Uterus (tissue), 2 donors: ENCODE measurements around the gene P2RX7.

ENCODE experiments used
- POLR2A ChIP-seq, 2 donors: fragments of 450-650 bp; IDR thresholded peaks; one replicate each; pipeline ENCODE4 v1.6.1; 2016; ENCODE audit warnings: antibody characterized with exemption in 2 of 2, mild to moderate bottlenecking in 1 of 2, moderate library complexity in 1 of 2
- TF ChIP-seq, protein P1 (sequence below), 4 experiments: fragments of 200-600 bp in 2 of 4; fragments of 450-650 bp in 2 of 4; sonication (generic) in 2 of 4; IDR thresholded peaks; one replicate each; pipeline ENCODE4 v1.5.1; 2016 to 2019; ENCODE audit warnings: antibody characterized with exemption in 4 of 4, mild to moderate bottlenecking in 2 of 4, moderate library complexity in 1 of 4

DNA sequence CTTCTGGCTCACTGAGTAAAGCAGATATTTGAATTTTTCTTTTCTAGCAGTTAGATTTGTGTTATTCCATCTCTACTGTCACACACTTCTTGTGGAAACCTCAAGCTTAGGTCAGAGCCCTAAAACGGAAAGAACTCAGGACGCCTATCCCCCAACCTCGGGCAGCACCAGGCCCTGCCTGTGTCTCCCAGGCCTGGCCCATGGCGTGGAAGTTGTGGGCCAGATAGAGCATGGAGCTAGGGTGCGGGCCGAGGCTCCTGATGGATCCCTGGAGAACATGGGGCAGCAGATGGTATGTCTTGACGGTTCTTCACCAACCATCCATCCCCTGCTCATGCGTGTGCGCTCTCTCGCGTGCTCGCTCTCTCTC is 97.8 kb downstream of the P2RX7 start:
- no peak for TF ChIP-seq POLR2A (IDR thresholded peaks at IDR 0.05)
- TF ChIP-seq, protein P1, sequence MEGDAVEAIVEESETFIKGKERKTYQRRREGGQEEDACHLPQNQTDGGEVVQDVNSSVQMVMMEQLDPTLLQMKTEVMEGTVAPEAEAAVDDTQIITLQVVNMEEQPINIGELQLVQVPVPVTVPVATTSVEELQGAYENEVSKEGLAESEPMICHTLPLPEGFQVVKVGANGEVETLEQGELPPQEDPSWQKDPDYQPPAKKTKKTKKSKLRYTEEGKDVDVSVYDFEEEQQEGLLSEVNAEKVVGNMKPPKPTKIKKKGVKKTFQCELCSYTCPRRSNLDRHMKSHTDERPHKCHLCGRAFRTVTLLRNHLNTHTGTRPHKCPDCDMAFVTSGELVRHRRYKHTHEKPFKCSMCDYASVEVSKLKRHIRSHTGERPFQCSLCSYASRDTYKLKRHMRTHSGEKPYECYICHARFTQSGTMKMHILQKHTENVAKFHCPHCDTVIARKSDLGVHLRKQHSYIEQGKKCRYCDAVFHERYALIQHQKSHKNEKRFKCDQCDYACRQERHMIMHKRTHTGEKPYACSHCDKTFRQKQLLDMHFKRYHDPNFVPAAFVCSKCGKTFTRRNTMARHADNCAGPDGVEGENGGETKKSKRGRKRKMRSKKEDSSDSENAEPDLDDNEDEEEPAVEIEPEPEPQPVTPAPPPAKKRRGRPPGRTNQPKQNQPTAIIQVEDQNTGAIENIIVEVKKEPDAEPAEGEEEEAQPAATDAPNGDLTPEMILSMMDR (IDR thresholded peaks at IDR 0.05): no peak
